Sciatic nerve (tissue), 2 donors: ENCODE data around the gene WBP2NL. TPM values are rescaled to one million over a fixed set of nuclear protein-coding genes. Genes with fewer than 3 reads are reported as not detected.
"Not testable (repeated sequence)": the region's sequence is repeated elsewhere in the genome, so short reads cannot be mapped to it uniquely, and the experiment has no call there.

ENCODE experiments used
- ATAC-seq: fragments of 200-7000 bp; cut with Tn5 transposase; one replicate; pipeline ENCODE4 v1.9.1; 2020; ENCODE audit warnings: mild to moderate bottlenecking, moderate library complexity
- DNase-seq: peaks from one replicate; pipeline ENCODE4 v3.0.0-alpha.2; 2020; ENCODE audit warnings: low spot score
- intact Hi-C: fragments of 100-400 bp; cut with DNase I; formaldehyde crosslinking; loops from one replicate; pipeline ENCODE4 v1.14.2; 2022
- total RNA-seq: library from RNA; stranded (reverse); fragmentation: NEBNext Ultra II Directional; extraction: Animal tissue kit (Norgen Biotek cat#: 25700); gene quantifications from one replicate; pipeline ENCODE4 v1.2.1, GENCODE V29; 2021
- donor health status: DM: no; HTN: no; CAD: no.
- donor health status: DM: no; HTN: no; CAD: no.

WBP2NL gene, protein sequence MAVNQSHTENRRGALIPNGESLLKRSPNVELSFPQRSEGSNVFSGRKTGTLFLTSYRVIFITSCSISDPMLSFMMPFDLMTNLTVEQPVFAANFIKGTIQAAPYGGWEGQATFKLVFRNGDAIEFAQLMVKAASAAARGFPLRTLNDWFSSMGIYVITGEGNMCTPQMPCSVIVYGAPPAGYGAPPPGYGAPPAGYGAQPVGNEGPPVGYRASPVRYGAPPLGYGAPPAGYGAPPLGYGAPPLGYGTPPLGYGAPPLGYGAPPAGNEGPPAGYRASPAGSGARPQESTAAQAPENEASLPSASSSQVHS
- total RNA-seq: 9.4 TPM

GRCh38 chr22:41998361-41999261, at the start of gene WBP2NL:
WBP2NL (plus strand) TSS chr22:41998788; CDS start chr22:41998819, 31 bp downstream.
- peak; percentile 92 for DNase-seq
- intact Hi-C loops: no loop called here
- ATAC-seq: peak; percentile 99

GRCh38 chr22:41948928-41949296, 49.7 kb upstream of the WBP2NL start:
- ATAC-seq, intact Hi-C loops, DNase-seq: not testable (repeated sequence)

- DNase-seq (no peak), ATAC-seq (no peak)
- intact Hi-C loops: no loop called here
Measured at GRCh38 chr22:41949297-41949965, 49.2 kb upstream of the WBP2NL start.

DNA sequence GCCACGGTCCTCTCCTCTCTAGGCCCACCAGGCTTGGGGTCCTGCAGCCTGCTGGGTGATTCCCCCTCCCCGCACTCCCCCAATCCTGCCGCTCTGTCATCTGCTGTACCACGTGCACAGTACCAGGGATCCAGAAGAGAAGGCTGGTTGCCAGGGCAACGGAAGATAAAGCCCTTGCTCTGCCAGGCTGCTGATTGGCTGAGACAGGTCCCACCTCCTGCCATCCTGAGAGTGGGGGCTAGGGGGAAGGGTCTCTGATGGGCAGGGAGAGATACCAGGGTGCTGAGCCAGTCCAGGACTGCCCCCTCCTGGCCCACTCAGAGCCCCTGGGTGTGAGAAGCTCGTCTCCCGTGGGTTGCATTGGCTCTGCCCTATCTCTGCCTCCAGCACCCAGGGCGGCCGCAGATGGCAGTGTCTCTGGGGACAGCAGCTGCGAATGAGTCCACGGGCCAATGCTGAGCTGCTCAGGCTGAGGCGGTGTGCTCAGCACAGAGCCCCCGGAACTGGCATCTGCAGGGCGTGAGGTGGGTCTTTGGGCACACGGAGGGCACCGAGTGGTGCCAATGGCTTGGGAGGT, 46.6 kb upstream of the WBP2NL start, which contains the start of gene SMIM45:
TSS of gene SMIM45 (plus strand) at position 253 of the 577 bp plus-strand sequence.
- intact Hi-C loops: no loop called here
- ATAC-seq (no peak), DNase-seq (no peak)

GRCh38 chr22:41952713-41953112, 45.9 kb upstream of the WBP2NL start:
- ATAC-seq (no peak), DNase-seq (no peak)
- intact Hi-C loops: no loop called here

DNA sequence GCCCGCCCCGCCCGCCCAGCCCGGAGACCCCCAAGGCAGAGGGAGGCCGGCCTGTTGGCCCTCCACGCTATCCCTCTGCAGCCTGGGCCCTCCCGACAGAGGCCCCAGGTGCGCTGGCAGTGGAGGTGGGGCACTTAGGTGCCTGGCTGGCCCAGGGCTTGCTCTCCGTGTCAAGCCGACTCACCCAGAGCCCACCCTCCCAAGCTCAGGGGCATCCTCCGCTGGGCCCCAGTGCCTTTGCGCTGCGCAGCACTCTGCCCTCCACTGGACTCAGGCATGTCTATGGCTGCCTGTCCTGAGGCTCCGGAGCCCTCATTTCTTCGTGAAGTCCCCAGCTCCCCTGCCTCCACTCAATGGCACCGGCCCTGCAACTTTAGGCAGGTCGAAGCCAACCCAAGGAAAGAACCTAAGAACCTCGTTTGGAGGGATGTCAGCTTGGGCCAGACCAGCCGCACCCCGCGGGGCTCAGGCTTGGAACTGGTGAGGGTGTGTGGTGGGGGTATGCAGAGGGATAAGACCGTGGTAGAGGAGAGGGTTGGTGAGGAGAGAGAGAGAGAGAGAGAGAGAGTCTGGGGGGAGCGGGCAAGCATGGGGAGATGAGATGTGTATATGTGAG, 40.5 kb upstream of the WBP2NL start:
- ATAC-seq: no peak
- no peak for DNase-seq
- intact Hi-C loops: no loop called here

DNA sequence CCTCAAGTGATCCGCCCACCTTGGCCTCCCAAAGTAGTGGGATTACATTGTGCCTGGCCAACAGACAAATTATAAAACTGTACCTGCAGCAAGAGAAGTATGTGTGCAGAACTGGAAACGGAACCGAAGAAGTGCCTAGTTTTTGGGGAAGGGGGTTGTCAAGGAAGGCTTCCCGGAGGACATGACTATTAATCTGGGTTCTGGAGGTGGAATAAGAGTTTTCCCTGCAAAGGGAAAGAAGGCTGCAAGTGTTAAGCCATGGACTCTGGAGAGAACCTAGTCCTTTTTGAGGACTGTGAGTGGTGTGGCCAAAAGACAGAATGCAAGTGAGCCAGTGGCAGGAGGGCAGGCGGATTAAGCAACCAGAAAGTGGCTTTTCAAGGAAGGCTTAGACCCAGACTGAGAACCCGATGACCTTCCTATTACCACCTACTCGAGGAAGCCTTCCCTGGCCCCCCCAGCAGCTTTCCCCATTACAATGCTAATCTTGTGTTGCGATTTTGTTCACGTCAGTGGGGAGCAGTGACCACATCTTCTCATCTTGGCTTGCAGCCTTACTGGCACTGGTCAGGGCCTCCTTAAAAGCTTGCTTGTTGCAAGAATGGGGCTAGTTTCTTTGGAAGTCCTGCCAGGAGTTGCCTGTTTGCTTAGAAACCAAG, 35.0 kb upstream of the WBP2NL start:
- DNase-seq (no peak), ATAC-seq (peak; percentile 83)
- intact Hi-C loops: no loop called here

GRCh38 chr22:41964112-41964491, 34.5 kb upstream of the WBP2NL start:
- intact Hi-C loops: no loop called here
- ATAC-seq (peak; percentile 46), DNase-seq (no peak)

DNA sequence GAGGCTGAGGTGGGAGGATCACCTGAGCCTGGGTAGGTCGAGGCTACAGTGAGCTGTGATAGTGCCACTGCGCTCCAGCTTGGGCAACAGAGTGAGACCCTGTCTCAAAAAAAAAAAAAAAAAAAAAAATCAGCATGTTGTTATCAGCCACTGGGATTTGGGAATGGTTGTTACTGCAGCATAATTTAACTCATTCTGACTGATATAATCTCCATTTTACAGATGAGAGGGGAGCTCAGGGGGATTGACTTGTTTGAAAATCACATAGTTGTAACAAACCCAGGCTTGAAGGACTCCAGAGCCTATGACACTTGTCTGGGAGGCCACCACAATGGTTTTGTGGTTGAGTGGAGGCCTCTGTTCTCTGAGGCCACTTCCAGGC, 32.4 kb upstream of the WBP2NL start:
- intact Hi-C loops: no loop called here
- ATAC-seq: no peak

DNA sequence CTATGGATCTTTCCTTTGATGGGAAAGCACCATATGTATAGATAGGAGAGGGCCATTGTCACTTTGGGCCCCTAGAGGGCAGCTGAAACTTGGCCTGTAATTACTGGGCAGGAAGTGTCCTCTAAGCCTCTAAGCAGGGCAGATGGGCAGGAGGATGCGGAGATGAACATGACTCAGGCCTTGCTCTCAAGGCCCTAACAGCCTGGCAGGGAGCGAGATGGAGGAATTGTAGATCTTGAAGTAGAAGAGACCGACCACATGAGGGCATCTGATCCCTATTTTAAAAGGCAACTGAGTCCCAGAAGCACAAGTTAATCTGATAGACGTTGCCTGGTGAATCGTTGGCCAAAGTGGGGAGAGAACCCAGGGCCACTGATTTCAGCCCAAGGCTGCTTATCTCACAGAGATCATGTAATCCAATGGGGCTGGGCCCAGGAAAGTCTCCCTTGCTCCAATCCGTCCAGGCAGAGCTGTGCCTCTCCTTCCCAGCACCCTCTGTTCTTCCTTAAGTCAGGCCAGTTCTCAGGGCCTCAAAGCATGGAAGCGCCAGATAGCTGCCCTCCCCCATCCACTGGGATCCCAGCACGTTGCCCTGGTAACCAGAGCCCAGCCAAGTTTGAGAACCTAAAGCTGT, 31.9 kb upstream of the WBP2NL start:
- DNase-seq: no peak

More for the DNA sequence above, 32.4 kb upstream of the WBP2NL start:
- no peak for DNase-seq

GRCh38 chr22:41968601-41969000, 30.0 kb upstream of the WBP2NL start:
- no peak for DNase-seq
- intact Hi-C loops: no loop called here
- ATAC-seq: no peak

More for the DNA sequence above, 31.9 kb upstream of the WBP2NL start:
- intact Hi-C loops: no loop called here
- ATAC-seq: no peak

GRCh38 chr22:41969110-41969646, 29.4 kb upstream of the WBP2NL start, which contains the start of gene SEPTIN3:
SEPTIN3 (plus strand) TSS chr22:41969443; CDS start chr22:41971493, 2,050 bp downstream.
- intact Hi-C loops: no loop called here

GRCh38 chr22:41970601-41971000, 28.0 kb upstream of the WBP2NL start:
- no peak for ATAC-seq
- no peak for DNase-seq
- intact Hi-C loops: loop anchor here (10.0 kb wide), 1 partner anchor 94 kb away; no protein-coding TSS in a partner anchor

More at GRCh38 chr22:41969110-41969646, 29.4 kb upstream of the WBP2NL start, which contains the start of gene SEPTIN3:
- ATAC-seq (peak; percentile 38), DNase-seq (no peak)

- intact Hi-C loops: loop anchor here (10.0 kb wide), 1 partner anchor 93 kb away; no protein-coding TSS in a partner anchor
- ATAC-seq (no peak), DNase-seq (no peak)
Measured at GRCh38 chr22:41971431-41971830, 27.2 kb upstream of the WBP2NL start.

DNA sequence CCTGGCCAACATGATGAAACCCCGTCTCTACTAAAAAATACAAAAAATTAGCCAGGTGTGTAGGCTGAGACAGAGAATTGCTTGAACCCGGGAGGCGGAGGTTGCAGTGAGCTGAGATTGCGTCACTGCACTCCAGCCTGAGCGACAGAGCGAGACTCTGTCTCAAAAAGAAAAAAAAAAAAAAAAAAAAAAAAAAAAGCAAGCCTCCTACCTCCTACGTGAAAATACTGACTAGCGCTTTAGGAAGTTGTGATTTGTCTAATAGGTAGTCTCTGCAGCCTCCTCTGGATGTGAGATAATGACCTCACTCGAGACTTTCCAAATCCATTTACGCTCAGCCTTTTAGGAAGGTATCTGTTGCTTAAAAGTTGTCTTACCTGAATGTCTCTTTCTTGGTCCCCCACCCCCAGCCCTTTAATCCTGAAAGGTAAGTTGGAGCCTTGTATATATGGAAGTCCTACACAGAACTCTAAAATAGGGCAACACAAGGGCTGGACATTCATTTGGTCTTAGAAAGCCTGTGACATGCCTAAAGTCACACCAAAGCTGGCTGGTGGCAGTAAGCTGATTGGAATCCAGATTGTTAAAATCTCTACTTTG, 23.8 kb upstream of the WBP2NL start:
- DNase-seq (no peak), ATAC-seq (no peak)
- intact Hi-C loops: loop anchor here (10.0 kb wide), 1 partner anchor 90 kb away; no protein-coding TSS in a partner anchor

DNA sequence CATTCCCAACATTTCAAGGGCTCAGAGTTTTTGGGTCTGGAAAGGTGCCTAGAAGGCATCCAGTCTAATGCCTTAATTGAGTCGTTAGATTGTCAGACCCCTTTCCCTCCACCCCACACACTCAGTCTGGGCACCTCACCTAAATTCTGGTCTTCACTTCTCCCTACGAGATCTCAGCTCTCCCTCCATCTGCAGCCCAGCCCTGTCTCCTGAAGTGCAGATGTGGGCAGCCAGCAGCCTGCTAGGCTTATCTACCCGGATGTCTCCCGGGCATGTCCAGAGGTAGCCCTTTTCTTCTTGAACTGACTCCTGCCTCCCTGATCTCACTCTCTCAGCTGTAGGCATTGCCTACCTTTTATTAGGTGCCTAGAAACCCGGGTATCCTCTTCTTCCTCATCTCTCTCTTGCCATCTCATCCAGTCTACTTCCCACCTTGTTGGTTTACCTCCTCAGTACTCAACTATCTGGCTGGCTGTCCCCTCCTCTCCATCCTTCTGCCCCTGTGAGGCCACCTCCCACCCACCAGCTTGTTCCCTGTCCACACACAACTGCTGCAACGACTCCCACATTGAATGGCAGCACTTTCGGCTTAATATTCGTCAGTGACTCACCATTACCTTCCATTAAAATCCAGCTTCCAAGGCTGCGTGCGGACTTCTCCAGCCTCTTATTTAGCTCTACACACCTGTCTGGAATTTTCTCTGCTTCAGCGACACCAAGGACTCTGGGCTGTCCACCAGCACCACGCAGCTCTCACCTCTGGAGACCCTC, 23.1 kb upstream of the WBP2NL start:
- no peak for ATAC-seq
- no peak for DNase-seq
- intact Hi-C loops: loop anchor here (10.0 kb wide), 1 partner anchor 89 kb away; no protein-coding TSS in a partner anchor
